NAMALWA (cell line): ENCODE data around the gene ANKRD31.

ENCODE experiments used
- DNase-seq: peaks from one replicate; pipeline ENCODE4 v3.0.0-alpha.2; 2015; ENCODE audit warnings: low spot score

Gene ANKRD31

GRCh38 chr5:75057561-75057960 is 179.1 kb downstream of the ANKRD31 start:
- DNase-seq, result no peak

- no peak for DNase-seq
Observed at GRCh38 chr5:75055727-75056144, 180.9 kb downstream of the ANKRD31 start.

DNA sequence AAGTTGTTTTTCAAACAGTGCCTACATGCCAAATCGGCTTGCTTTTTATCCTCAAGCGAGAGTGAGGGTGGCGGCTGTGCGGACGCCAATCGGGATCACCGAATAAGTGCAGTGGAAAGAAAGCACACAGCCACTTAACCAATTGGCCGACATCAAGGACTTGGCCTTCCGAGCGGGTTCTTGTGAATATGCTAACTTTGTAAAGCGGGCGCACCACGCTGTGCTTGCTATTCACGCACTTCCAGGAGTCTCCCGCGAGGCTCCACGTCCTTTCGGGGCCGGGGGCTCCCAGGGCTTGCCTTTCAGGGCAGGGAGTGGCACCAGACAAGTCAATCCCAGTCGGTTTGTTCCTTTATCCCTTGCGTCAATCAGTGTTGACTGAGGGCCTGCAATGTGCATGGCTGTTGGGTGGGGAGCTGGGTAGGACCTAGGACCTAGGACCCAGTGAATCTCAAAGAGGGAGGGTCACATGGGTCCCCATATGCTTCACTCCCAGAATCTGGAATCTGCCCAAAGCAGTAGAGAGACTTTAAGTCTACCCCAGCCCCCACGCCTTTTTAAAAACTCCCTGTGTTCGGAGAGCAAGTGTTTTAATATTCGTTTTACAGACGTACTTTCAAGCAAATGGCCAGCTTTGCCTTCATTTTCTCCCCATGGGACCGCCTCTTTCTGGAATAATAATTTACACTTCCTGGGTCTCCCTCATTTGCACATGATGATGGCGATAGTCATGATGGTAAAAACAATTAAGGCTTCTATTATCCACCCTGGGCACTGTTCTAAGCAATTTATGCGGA is 182.3 kb downstream of the ANKRD31 start:
- DNase-seq, result no peak

DNA sequence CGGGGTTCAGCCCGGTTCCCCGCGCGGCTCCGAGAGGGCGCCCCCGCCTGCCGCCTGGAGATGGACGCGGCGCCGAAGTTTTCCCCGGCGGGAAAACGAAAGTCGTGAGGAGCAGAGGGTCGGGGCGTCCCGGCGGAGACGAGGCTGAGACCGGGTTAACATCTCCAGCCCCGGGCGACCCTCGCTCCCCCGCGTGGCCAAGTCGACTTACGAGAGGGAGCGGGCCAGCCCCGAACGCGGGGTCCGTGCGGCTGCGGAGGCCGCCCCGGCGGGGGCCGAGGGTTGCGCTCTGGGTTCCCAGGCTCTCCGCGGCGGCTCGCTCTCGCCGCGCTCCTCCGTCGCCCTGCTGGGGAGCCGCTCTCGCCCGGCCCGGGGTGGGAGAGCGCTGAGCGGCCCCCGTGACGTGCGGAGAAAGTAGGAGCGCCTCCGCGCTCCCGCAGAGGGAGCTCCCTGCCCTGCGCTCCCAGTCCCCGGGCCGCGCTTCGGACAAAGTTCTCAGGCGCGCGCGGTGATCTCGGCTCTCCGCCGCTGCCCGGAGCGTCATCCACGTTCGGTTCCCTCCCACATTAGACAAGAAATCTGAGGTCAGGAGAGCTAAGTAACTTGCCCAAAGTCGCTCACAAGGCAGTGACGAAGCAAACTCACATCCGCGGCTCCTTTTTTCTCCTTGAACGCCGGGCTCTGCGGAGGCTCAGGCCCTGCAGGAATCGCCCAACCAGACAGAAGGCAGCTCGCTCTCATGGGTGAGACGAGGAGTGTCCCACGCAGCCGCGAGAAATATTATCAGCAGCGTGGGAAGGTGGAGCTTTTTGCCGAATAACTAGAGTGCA is 183.2 kb downstream of the ANKRD31 start:
- no peak for DNase-seq

DNA sequence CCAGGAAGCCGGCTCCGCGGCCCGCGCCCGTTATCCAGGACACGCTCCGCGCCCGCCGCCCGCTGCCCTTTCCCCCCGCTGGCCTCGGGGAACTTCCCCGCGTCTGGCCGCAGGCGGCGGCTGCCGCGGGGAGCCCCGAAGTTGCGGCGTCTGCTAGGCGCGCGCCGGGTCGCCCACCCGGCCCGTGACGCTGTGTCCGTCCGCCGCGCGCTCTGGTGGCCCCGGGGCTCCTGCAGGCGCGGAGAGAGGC is 183.7 kb downstream of the ANKRD31 start:
- DNase-seq, result no peak

DNA sequence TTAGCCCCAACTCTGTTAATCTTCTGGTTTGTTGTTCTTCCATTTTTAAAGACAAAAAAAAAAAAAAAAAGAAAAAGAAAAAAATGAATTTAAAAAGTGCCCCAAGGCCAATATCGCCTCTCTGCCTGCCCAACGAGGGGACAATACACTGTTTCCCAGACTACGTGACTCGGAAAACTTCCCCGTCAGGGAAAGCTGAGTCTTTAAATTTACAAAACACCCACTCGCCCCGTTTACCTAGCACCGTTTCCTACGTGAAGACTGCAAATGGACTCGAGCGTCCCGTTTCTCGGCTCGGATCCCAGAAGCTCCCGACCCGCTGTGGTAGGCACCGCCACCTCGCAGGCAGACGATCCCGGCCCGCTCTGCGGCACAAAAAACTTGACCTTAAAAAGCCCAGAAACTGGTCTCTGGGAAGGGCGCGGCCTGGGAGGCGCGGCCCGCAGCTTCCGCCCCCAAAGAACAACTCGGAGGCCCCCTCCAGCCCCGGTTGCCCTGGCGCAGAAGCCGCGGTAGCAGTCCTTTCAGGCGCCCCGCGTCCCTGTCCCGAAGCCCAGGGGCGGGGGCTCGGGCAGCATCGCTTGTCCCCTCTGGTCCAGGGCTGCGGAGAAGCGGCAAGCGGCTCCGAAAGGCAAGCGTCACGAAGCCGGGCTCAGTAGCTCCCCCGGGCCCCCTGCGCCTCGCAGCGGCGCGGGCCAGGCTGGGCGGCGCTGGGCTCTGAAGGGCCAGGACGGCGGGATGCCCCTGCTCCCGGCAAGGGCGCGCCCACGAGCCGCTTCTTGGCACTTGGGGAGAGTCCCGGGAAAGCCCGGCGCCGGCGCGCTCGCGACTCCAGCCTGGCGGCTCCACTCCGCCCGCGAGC is 184.3 kb downstream of the ANKRD31 start, which contains the start of gene GCNT4:
GCNT4 (minus strand) TSS at position 367 of the 862 bp plus-strand sequence. CDS start 22,521 bp downstream, outside the sequence.
- DNase-seq, result no peak

DNA sequence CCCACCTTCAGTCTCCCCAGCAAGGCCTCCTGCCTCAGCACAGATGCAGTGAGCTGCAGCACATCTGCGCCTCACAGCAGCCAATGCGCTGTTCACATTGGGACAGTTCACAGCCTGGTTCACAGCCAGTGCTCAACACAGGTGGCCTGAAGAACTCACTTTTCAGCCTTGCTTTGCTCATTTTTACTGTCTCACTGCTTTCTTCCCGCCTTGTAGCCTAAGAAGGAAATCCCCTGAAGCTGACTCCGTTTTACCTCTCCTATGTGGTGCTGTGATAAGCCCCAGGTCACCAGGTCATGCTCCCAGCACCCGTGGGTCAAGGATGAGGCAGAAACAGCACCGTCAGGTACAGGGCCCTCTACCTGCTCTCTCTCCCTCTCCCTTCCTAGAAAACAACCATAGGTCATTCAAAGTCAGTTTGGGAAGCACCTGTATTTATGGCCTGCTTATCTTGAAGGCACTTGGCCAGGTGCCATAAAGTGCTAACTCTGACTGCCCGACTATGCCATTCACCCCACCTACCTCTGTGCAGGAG is 185.4 kb downstream of the ANKRD31 start:
- DNase-seq, result peak; percentile 6

DNA sequence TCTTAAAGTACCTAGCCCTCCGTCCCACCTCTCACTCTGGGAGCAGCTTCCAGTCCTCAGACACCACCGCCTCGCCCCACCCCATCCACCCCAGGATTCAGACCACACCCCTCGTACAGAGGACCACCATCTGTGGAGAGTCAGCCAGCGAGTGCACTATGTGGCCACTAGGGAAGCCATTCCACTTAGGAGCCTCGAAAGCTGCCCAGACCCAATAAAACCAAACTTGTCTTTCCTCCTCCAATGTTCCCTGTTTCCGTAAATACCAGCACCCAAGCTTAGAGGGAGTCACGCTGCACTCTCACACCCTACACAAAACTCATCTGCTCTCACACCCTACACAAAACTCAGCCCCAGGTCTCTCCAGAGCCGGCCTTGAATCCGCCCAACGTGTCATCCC is 186.3 kb downstream of the ANKRD31 start:
- DNase-seq, result peak; percentile 32

DNA sequence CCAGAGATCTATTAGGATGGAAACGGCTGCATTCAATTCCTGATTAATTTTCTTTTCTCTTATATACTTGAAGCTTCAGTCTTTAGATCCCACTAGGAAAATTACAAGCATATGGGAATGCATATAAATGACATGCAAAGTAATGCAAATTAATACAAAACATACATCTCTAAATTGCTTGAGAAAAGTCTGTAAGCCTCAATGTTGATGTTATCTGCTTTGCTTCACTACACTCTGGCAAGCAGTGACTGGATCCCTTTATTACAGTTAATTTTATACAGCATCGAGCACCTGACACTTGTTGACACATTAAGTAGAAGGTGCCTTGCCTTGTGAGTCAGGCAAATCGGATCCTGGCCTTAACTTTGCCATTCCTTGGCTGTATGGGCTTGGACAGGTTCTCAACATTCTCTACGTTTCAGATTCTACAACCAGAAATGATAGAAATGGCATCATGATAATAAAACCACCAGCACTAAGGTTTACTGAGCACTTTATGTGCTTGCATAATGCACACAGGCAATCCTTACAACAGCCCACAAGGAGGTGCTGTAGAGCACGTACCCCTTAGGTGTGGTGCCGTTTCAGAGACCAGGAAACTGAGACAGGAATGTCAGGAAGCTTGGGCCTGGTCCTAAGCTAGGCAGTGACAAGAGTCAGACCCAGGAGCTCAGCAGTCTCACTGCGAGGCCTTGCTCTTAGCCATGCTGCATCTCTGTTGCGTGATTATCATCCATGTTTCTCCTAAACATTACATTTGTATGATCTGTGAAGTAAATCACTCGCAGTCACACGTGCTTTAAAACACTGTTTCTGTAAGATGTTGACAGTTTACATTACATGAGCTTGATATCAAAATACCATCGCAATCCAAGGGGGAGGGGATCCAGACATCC is 187.0 kb downstream of the ANKRD31 start:
- peak; percentile 71 for DNase-seq

- no peak for DNase-seq
Observed at GRCh38 chr5:75048457-75048953, 188.2 kb downstream of the ANKRD31 start.

DNA sequence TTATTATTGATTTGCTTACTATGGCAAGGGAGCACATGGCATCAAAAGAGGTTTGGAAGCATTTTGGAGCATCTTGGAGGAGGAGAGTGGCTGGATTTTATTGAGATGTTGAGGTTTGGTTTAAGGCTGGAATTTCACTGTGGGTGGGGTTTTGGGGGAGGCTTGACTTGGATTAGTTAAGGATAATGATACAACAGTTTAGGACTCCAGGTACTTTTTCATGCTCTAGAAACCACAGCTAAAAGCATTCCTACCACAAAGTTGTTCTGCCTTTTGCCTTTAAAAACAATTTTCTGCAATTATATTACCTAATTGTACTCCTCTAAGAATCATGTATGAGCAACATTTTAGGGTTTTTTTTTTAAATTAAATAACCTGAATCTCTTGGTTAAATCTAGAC is 189.3 kb downstream of the ANKRD31 start:
- no peak for DNase-seq

DNA sequence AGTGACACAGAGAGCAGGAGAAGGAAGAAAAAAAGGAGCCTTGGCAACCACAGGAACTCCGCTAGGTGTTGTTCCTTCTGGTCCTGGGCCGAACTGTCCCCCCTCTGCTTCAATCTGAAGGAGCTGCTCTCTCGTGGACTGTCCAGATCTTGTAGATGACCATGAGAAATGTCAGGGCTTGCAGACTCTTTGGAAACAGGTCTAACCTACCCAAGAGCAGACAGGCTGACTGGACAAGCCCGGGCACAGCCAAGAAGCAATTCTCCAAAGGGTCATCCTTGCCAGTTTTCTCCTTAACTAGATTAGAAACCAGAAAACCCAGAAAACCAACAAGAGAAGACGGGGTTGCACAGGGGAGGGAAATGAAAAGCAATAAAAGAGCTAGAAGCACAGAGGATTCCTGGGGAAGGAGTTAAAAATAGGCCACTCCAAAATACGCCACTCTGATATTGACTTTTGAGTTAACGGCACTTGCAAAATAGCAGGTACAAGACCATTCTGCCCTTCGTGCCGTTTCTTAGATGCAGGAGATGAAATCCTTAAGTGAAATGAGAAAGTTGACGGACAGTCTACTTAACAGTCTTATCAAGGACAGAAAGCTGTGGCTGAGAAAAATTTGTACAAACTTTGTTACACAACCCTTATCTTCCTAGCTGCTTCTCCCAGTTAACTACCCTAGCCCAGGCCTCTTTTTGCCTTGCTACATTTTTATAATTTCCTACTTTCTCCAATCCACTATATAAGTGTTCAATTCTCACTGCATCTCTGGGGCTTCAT is 190.1 kb downstream of the ANKRD31 start:
- no peak for DNase-seq

DNA sequence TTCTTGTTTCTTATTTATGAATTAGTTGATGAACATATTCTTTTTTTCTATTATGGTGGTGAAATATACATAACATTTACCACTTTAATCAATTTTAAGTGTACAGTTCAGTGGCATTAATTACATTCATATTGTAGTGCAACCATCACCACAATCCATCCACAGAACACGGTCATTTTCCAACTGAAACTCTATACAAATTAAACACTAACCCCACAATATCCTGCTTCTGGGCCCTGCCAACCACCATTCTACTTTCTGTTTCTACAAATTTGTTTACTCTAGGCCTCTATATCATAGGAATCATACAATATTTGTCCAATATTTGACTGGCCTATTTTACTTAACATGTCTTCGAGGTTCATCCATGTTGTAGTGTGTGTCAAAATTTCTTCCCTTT is 191.6 kb downstream of the ANKRD31 start:
- DNase-seq, result no peak

- DNase-seq, result no peak
Observed at GRCh38 chr5:75044406-75044805, 192.3 kb downstream of the ANKRD31 start.

- no peak for DNase-seq
Observed at GRCh38 chr5:75043633-75044264, 192.9 kb downstream of the ANKRD31 start.

GRCh38 chr5:75042522-75042921 is 194.2 kb downstream of the ANKRD31 start:
- DNase-seq, result no peak

DNA sequence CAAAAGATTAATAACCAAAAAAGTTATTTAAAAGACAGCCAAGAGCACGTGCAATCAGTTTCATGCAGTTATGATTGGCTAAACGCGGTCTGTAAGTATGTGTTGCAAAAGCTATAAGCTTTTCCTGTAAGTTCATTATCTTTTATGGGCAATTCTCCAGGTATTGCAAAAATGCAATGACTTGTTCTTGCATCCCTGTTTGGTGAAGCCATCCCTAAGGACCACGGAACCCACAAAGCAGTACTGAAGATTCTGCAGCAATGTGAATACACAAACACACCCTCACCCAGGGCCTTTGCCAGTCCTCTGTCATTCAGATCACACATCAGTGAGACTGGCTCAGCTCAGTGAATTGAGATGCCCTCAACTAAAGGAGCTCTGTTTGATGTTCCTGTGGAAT is 195.7 kb downstream of the ANKRD31 start:
- no peak for DNase-seq

DNA sequence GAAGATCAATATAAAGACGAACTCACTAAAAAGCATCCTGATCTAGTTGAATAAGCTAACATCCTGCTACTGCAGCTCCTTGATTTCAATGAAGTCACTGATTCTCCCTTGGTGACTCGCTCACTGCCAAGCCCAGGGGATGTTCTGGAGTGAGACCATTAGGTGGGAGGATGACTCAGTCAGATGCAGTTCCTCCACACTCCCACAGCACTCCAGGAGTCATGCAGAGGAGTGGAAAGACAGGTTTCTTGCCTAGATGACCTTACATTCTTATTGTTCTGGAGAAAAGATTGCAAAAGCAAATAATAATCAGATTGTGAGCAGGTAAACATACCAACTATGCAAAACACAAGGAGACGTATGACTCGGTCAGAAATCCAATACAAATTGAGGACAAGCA is 199.6 kb downstream of the ANKRD31 start:
- no peak for DNase-seq

- no peak for DNase-seq
Observed at GRCh38 chr5:75034137-75034739, 202.4 kb downstream of the ANKRD31 start.
